BE2C (cell line): ENCODE data around the gene FZR1.

Experiments used
- DNase-seq: peaks from one replicate; pipeline ENCODE4 v3.0.0-alpha.2; 2020
- H3K27me3 ChIP-seq: fragments of 250-450 bp; sonication (Bioruptor Pico); 2 replicates; pipeline ENCODE4 v1.5.1; 2020; ENCODE audit warnings: mild to moderate bottlenecking
- H3K36me3 ChIP-seq: fragments of 250-450 bp; sonication (Bioruptor Pico); 2 replicates; pipeline ENCODE4 v1.5.1; 2020; ENCODE audit warnings: mild to moderate bottlenecking
- H3K4me1 ChIP-seq: fragments of 250-450 bp; sonication (Bioruptor Pico); 2 replicates; pipeline ENCODE4 v1.5.1; 2020
- H3K4me3 ChIP-seq: 2 replicates; pipeline ENCODE4 v1.5.1; 2011; ENCODE audit warnings: low read depth, low read length
- H3K9me3 ChIP-seq: fragments of 250-450 bp; sonication (Bioruptor Pico); 2 replicates; pipeline ENCODE4 v1.5.1; 2020
- CTCF ChIP-seq: IDR thresholded peaks from 2 replicates; pipeline ENCODE4 v1.5.1; 2012; ENCODE audit warnings: mild to moderate bottlenecking, low read depth, low read length

Gene FZR1

GRCh38 chr19:3544742-3545668 is 38.9 kb downstream of the FZR1 start:
- Histone ChIP-seq H3K4me3 (no peak overlapping the region), H3K4me1 (no peaks in the 10 kb centered on the region), H3K36me3 (peaks cover 14% of the 10 kb centered on the region), H3K27me3 (no peaks in the 10 kb centered on the region), H3K9me3 (no peaks in the 10 kb centered on the region)
- TF ChIP-seq CTCF = peak; percentile 84
- DNase-seq = peak; percentile 79

- H3K4me3 ChIP-seq = no peak overlapping the region
- H3K36me3 ChIP-seq = peaks cover 16% of the 10 kb centered on the region
- no peaks in the 10 kb centered on the region for H3K4me1 ChIP-seq
- H3K27me3 ChIP-seq = no peaks in the 10 kb centered on the region
- no peaks in the 10 kb centered on the region for H3K9me3 ChIP-seq
- no peak for DNase-seq
- TF ChIP-seq CTCF = no peak
Observed at GRCh38 chr19:3545669-3546034, 39.5 kb downstream of the FZR1 start.

- Histone ChIP-seq H3K9me3 (no peaks in the 10 kb centered on the region), H3K4me1 (no peaks in the 10 kb centered on the region), H3K27me3 (no peaks in the 10 kb centered on the region), H3K36me3 (peaks cover 20% of the 10 kb centered on the region), H3K4me3 (no peak overlapping the region)
- no peak for DNase-seq
- no peak for TF ChIP-seq CTCF
Observed at GRCh38 chr19:3546119-3546518, 40.0 kb downstream of the FZR1 start.

GRCh38 chr19:3547301-3547731 is 41.2 kb downstream of the FZR1 start:
- TF ChIP-seq CTCF = peak; percentile 60
- H3K4me1 ChIP-seq = no peaks in the 10 kb centered on the region
- H3K4me3 ChIP-seq = no peak overlapping the region
- no peaks in the 10 kb centered on the region for H3K9me3 ChIP-seq
- DNase-seq = peak; percentile 60
- no peaks in the 10 kb centered on the region for H3K27me3 ChIP-seq
- peaks cover 22% of the 10 kb centered on the region for H3K36me3 ChIP-seq

- H3K9me3 ChIP-seq = no peaks in the 10 kb centered on the region
- no peaks in the 10 kb centered on the region for H3K27me3 ChIP-seq
- no peak overlapping the region for H3K4me3 ChIP-seq
- H3K36me3 ChIP-seq = peaks cover 22% of the 10 kb centered on the region
- no peak for DNase-seq
- TF ChIP-seq CTCF = no peak
- H3K4me1 ChIP-seq = no peaks in the 10 kb centered on the region
Observed at GRCh38 chr19:3547767-3548282, 41.7 kb downstream of the FZR1 start.

- Histone ChIP-seq H3K4me1 (no peaks in the 10 kb centered on the region), H3K4me3 (no peak overlapping the region), H3K27me3 (no peaks in the 10 kb centered on the region), H3K9me3 (no peaks in the 10 kb centered on the region), H3K36me3 (peaks cover 22% of the 10 kb centered on the region)
- no peak for DNase-seq
- TF ChIP-seq CTCF = no peak
Observed at GRCh38 chr19:3548606-3549005, 42.5 kb downstream of the FZR1 start.
